DMS53 (cell line): ENCODE results near the gene FASTK.

Experiments used
- DNase-seq: peaks from one replicate; lab custom pipeline; 2025; lab: John Stamatoyannopoulos, UW

Gene FASTK

GRCh38 chr7:151026771-151027727 is 53.6 kb downstream of the FASTK start:
- DNase-seq = peak; percentile 56
